Measurements from ENCODE around the gene KRABD2.

DNA sequence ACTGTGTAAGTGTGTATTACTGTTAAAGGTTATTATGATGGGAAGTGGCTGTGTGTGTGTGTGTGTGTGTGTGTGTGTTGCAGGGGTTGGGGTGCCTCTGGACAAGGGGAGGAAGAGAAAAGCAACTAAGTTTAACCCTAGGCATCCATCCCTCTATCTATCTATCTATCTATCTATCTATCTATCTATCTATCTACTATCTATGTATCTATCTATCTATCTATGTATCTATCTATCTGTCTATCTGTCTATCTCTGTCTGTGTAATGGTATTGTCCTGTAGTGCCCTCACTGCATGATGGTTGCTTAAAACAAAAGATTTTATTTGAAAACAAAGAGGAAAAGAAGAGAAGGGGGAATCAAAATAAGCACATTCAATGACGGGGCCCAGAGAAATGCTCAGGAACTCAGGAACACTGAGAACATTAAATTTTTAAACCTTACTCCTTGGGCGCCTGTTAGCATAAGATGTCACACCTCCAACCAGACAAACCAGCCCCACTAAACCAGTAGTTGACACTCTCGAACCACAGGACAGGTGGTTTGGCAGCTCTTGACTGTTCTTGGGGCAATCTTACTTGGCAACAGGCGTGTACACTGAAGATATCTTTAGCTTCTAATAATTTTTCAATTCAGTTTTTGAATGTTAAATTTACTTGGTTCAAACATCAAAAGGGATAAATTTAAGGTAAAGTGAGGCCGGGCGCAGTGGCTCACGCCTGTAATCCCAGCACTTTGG lies 11.6 kb upstream of the KRABD2 start:
- TF ChIP-seq, protein P1, sequence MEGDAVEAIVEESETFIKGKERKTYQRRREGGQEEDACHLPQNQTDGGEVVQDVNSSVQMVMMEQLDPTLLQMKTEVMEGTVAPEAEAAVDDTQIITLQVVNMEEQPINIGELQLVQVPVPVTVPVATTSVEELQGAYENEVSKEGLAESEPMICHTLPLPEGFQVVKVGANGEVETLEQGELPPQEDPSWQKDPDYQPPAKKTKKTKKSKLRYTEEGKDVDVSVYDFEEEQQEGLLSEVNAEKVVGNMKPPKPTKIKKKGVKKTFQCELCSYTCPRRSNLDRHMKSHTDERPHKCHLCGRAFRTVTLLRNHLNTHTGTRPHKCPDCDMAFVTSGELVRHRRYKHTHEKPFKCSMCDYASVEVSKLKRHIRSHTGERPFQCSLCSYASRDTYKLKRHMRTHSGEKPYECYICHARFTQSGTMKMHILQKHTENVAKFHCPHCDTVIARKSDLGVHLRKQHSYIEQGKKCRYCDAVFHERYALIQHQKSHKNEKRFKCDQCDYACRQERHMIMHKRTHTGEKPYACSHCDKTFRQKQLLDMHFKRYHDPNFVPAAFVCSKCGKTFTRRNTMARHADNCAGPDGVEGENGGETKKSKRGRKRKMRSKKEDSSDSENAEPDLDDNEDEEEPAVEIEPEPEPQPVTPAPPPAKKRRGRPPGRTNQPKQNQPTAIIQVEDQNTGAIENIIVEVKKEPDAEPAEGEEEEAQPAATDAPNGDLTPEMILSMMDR (optimal IDR thresholded peaks at IDR 0.05 in 1 of 3, IDR thresholded peaks at IDR 0.05 in 1 of 3, conservative IDR thresholded peaks at IDR 0.05 in 1 of 3; ENCODE audit: extremely low read depth in 1 of 3, insufficient read depth in 2 of 3, low read length in 3 of 3): no peak
- no peak for TF ChIP-seq EZH2 (IDR thresholded peaks at IDR 0.05; ENCODE audit: low read length)
